PC-9 (cell line): ENCODE measurements around the gene NUDCD3.

Experiments used
- EZH2 ChIP-seq: fragments of 200-600 bp; sonication (generic); IDR thresholded peaks from 2 replicates; pipeline ENCODE4 v1.8.0; 2017; ENCODE audit warnings: antibody characterized with exemption, low read depth
- TF ChIP-seq, protein P1 (sequence below): fragments of 200-600 bp; sonication (generic); conservative IDR thresholded peaks from 2 replicates; pipeline ENCODE4 v1.6.1; 2017; ENCODE audit warnings: mixed run types, antibody characterized with exemption, mild to moderate bottlenecking, moderate library complexity

GRCh38 chr7:44512736-44513135, 22.3 kb upstream of the NUDCD3 start:
- TF ChIP-seq, protein P1, sequence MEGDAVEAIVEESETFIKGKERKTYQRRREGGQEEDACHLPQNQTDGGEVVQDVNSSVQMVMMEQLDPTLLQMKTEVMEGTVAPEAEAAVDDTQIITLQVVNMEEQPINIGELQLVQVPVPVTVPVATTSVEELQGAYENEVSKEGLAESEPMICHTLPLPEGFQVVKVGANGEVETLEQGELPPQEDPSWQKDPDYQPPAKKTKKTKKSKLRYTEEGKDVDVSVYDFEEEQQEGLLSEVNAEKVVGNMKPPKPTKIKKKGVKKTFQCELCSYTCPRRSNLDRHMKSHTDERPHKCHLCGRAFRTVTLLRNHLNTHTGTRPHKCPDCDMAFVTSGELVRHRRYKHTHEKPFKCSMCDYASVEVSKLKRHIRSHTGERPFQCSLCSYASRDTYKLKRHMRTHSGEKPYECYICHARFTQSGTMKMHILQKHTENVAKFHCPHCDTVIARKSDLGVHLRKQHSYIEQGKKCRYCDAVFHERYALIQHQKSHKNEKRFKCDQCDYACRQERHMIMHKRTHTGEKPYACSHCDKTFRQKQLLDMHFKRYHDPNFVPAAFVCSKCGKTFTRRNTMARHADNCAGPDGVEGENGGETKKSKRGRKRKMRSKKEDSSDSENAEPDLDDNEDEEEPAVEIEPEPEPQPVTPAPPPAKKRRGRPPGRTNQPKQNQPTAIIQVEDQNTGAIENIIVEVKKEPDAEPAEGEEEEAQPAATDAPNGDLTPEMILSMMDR = no peak
- TF ChIP-seq EZH2 = no peak
